Lung (tissue), 12 donors: ENCODE results near the gene ITPK1. TPM values are rescaled to one million over a fixed set of nuclear protein-coding genes. Genes with fewer than 3 reads are reported as not detected.

Source experiments
- ATAC-seq: fragments of 200-7000 bp; cut with Tn5 transposase; one replicate; pipeline ENCODE4 v1.9.1; 2020; ENCODE audit warnings: moderate number of reproducible peaks; ENCODE audit not compliant: insufficient read depth, low FRiP score
- DNase-seq, 3 donors: peaks; one replicate each; pipeline ENCODE4 v3.0.0-alpha.2; 2013 to 2017
- H3K27ac ChIP-seq, 2 donors: one replicate each; pipeline ENCODE4 v1.5.1; 2013; ENCODE audit warnings: mild to moderate bottlenecking in 2 of 2, moderate library complexity in 2 of 2, control low read depth in 1 of 2, inconsistent platforms in 1 of 2, low read depth in 1 of 2, low read length in 1 of 2
- H3K27me3 ChIP-seq, 3 donors: one replicate each; pipeline ENCODE4 v1.5.1; 2013; ENCODE audit warnings: low read length in 2 of 3; ENCODE audit not compliant: control insufficient read depth in 3 of 3, insufficient read depth in 3 of 3
- H3K36me3 ChIP-seq, 4 donors: one replicate each; pipeline ENCODE4 v1.5.1; 2013; ENCODE audit warnings: low read length in 4 of 4, mild to moderate bottlenecking in 1 of 4, moderate library complexity in 1 of 4; ENCODE audit not compliant: control insufficient read depth in 4 of 4, insufficient read depth in 4 of 4
- H3K4me1 ChIP-seq, 5 donors: one replicate each; pipeline ENCODE4 v1.5.1; 2013; ENCODE audit warnings: low read length in 5 of 5, mild to moderate bottlenecking in 2 of 5, moderate library complexity in 1 of 5; ENCODE audit not compliant: control insufficient read depth in 5 of 5, insufficient read depth in 5 of 5
- H3K4me3 ChIP-seq: one replicate; pipeline ENCODE4 v1.5.1; 2013; ENCODE audit warnings: mild to moderate bottlenecking, control low read depth, moderate library complexity
- H3K9ac ChIP-seq, 2 donors: one replicate each; pipeline ENCODE4 v1.5.1; 2013; ENCODE audit warnings: low read length in 2 of 2, control low read depth in 1 of 2; ENCODE audit not compliant: insufficient read depth in 1 of 2
- H3K9me3 ChIP-seq, 4 donors: one replicate each; pipeline ENCODE4 v1.5.1; 2013; ENCODE audit warnings: low read length in 3 of 4, mild to moderate bottlenecking in 1 of 4, moderate library complexity in 1 of 4; ENCODE audit not compliant: control insufficient read depth in 4 of 4, insufficient read depth in 3 of 4
- CTCF ChIP-seq: IDR thresholded peaks from 2 replicates; pipeline ENCODE4 v1.5.1; 2012; ENCODE audit warnings: mild to moderate bottlenecking; ENCODE audit errors: control extremely low read depth, extremely low read depth
- WGBS, 2 donors: extraction: QIAGEN DNeasy Blood & Tissue Kit; methylation state at CpG; one replicate each; pipeline ENCODE4 v1.1.7; 2013; 5-methylcytosine and 5-hydroxymethylcytosine counted together
- polyA plus RNA-seq, 2 donors: library from polyadenylated mRNA; stranded (reverse); fragments of 200-250 nt; gene quantifications; one replicate each; pipeline ENCODE4 v1.2.1, GENCODE V29; 2013
- total RNA-seq, 2 donors: library from RNA; depleted of rRNA in 1 of 2; stranded (reverse); fragments of >200 nt in 1 of 2; gene quantifications; one replicate each; pipeline ENCODE4 v1.2.1, GENCODE V29; 2014 to 2021
- donor health status: control.
- donor health status: control.
- donor health status: Bipolar disorder and iron deficiency.
- donor health status: healthy.
- donor health status: DM: yes; HTN: yes; CAD: no.

The ITPK1 gene
- total and polyA plus RNA-seq, 4 donors = 17.5 to 99.4 (median 45.3) TPM

GRCh38 chr14:92925446-92925845 lies 190.3 kb downstream of the ITPK1 start:
- no peak for ATAC-seq
- WGBS, 2 donors = 66 to 70% methylated on average over 6 of the region's 6 CpGs
- Histone ChIP-seq H3K9ac (no peak overlapping the region), H3K27ac (no peak overlapping the region), H3K9me3 (peaks cover 0 to 3% (median 0%) of the 10 kb centered on the region in 4 donors), H3K4me1 (peaks cover 0 to 4% (median 0%) of the 10 kb centered on the region in 5 donors), H3K36me3 (no peaks in the 10 kb centered on the region), H3K27me3 (peaks cover 0 to 8% (median 2%) of the 10 kb centered on the region in 3 donors), H3K4me3 (no peak overlapping the region)
- DNase-seq = no peak
- no peak for TF ChIP-seq CTCF

- DNase-seq (no peak), ATAC-seq (no peak)
- 51 to 58% methylated on average over 5 of the region's 5 CpGs for WGBS, 2 donors
- H3K27me3 ChIP-seq = peaks cover 0 to 8% (median 7%) of the 10 kb centered on the region in 3 donors
- H3K4me1 ChIP-seq = peaks cover 0 to 4% (median 0%) of the 10 kb centered on the region in 5 donors
- TF ChIP-seq CTCF = no peak
- H3K4me3 ChIP-seq = no peak overlapping the region
- peaks cover 0 to 5% (median 0%) of the 10 kb centered on the region in 4 donors for H3K9me3 ChIP-seq
- H3K27ac ChIP-seq = no peak overlapping the region
- H3K9ac ChIP-seq = no peak overlapping the region
- H3K36me3 ChIP-seq = no peaks in the 10 kb centered on the region
These were observed 191.5 kb downstream of the ITPK1 start for GRCh38 chr14:92924247-92924646.

GRCh38 chr14:92923744-92924103 lies 192.0 kb downstream of the ITPK1 start:
- Histone ChIP-seq H3K4me1 (peaks cover 0 to 4% (median 0%) of the 10 kb centered on the region in 5 donors), H3K9me3 (peaks cover 0 to 5% (median 0%) of the 10 kb centered on the region in 4 donors), H3K4me3 (no peak overlapping the region), H3K27me3 (peaks cover 0 to 8% (median 7%) of the 10 kb centered on the region in 3 donors), H3K9ac (no peak overlapping the region), H3K36me3 (no peaks in the 10 kb centered on the region), H3K27ac (no peak overlapping the region)
- DNase-seq = no peak
- no peak for ATAC-seq
- no peak for TF ChIP-seq CTCF
- 35 to 45% methylated on average over 7 to 8 of the region's 8 CpGs for WGBS, 2 donors
